Calu3 (cell line): ENCODE data around the gene CCT4. TPM values are rescaled to one million over a fixed set of nuclear protein-coding genes. Genes with fewer than 3 reads are reported as not detected.
"Not testable (repeated sequence)": the region's sequence is repeated elsewhere in the genome, so short reads cannot be mapped to it uniquely, and the experiment has no call there.

Experiments used
- BruUV-seq: library from RNA; stranded (reverse); fragments of 400-500 nt; replicated peaks from 2 replicates; lab custom pipeline; 2021; lab: Mats Ljungman, UMichigan
- CTCF ChIA-PET: fragments of 300-600 bp; sonication (Branson Sonifier 250); formaldehyde crosslinking; loops from one replicate; lab custom pipeline; 2022; ENCODE audit warnings: antibody characterized with exemption; lab: Charles Lee
- DNase-seq: peaks from one replicate; pipeline ENCODE4 v3.0.0; 2022
- H3K27ac Mint-ChIP-seq: one replicate; pipeline ENCODE4 v1.8.0; 2022; ENCODE audit warnings: mixed read lengths; ENCODE audit not compliant: unreplicated experiment
- H3K27me3 Mint-ChIP-seq: one replicate; pipeline ENCODE4 v1.8.0; 2022; ENCODE audit warnings: mixed read lengths; ENCODE audit not compliant: unreplicated experiment
- H3K36me3 Mint-ChIP-seq: one replicate; pipeline ENCODE4 v1.8.0; 2022; ENCODE audit warnings: mild to moderate bottlenecking, moderate library complexity, mixed read lengths; ENCODE audit not compliant: insufficient read depth, unreplicated experiment
- H3K4me1 Mint-ChIP-seq: one replicate; pipeline ENCODE4 v1.8.0; 2022; ENCODE audit warnings: mild to moderate bottlenecking, low read depth, mixed read lengths; ENCODE audit not compliant: unreplicated experiment
- H3K4me3 Mint-ChIP-seq: one replicate; pipeline ENCODE4 v1.8.0; 2022; ENCODE audit warnings: mild to moderate bottlenecking, low read depth, moderate library complexity, mixed read lengths; ENCODE audit not compliant: unreplicated experiment
- H3K9me3 Mint-ChIP-seq: one replicate; pipeline ENCODE4 v1.8.0; 2022; ENCODE audit warnings: low read depth, mixed read lengths; ENCODE audit not compliant: unreplicated experiment
- intact Hi-C: fragments of 100-400 bp; cut with micrococcal nuclease; formaldehyde crosslinking; loops from one replicate; pipeline ENCODE4 v1.10.0; 2022; ENCODE audit not compliant: unreplicated experiment
- total RNA-seq: library from RNA; stranded (reverse); gene quantifications from 2 replicates; pipeline ENCODE4 v1.2.3, GENCODE V29; 2022
- TF ChIP-seq, protein P1 (sequence below): fragments of 200-600 bp; IDR thresholded peaks from one replicate; pipeline ENCODE4 v1.8.0; 2022; ENCODE audit warnings: antibody characterized with exemption; ENCODE audit not compliant: unreplicated experiment

Gene CCT4
- total RNA-seq, 1 experiment from 2014 or later = 236 TPM

DNA sequence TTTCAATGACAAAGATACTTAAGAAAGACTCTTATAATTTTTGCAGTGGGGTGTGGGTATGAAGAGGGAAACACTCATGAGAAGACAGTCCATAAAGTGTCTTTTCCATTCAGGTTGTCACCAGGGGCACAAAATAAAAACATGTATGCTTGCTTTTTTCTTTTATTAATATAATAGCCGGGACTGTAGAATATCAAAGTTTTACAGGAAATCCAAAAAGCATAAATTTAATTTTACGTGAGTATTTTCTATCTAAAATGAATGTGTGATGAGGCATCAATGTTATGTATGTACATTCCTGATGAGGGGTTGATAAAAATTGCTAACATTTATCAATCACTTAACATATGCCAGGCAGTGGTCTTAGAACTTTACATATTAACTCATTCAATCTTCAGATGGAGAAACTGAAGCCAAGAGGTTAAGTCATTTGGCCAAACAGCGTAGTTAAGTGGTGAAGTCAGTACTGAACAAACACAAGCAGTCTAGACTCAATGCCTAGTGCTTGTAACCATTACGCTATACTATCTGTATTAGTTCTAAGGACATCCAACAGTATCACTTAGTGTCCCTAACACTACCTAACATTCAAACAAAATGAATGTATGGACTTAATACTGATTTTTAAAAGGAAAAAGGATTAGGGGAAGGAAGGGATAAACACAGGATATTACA, 10.7 kb downstream of the CCT4 start:
- CTCF ChIA-PET = no interaction called here
- no peaks in the 10 kb centered on the region for H3K9me3 Mint-ChIP-seq
- no peak overlapping the region for H3K27ac Mint-ChIP-seq
- H3K27me3 Mint-ChIP-seq = no peaks in the 10 kb centered on the region
- DNase-seq = no peak
- H3K4me3 Mint-ChIP-seq = no peak overlapping the region
- TF ChIP-seq, protein P1, sequence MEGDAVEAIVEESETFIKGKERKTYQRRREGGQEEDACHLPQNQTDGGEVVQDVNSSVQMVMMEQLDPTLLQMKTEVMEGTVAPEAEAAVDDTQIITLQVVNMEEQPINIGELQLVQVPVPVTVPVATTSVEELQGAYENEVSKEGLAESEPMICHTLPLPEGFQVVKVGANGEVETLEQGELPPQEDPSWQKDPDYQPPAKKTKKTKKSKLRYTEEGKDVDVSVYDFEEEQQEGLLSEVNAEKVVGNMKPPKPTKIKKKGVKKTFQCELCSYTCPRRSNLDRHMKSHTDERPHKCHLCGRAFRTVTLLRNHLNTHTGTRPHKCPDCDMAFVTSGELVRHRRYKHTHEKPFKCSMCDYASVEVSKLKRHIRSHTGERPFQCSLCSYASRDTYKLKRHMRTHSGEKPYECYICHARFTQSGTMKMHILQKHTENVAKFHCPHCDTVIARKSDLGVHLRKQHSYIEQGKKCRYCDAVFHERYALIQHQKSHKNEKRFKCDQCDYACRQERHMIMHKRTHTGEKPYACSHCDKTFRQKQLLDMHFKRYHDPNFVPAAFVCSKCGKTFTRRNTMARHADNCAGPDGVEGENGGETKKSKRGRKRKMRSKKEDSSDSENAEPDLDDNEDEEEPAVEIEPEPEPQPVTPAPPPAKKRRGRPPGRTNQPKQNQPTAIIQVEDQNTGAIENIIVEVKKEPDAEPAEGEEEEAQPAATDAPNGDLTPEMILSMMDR = no peak
- H3K36me3 Mint-ChIP-seq = peaks cover 84% of the 10 kb centered on the region
- no peaks in the 10 kb centered on the region for H3K4me1 Mint-ChIP-seq
- intact Hi-C loops = no loop called here
- BruUV-seq = no TSS peak

GRCh38 chr2:61876400-61876799, 12.1 kb downstream of the CCT4 start:
- H3K4me1 Mint-ChIP-seq = no peaks in the 10 kb centered on the region
- H3K27me3 Mint-ChIP-seq = no peaks in the 10 kb centered on the region
- CTCF ChIA-PET = no interaction called here
- H3K9me3 Mint-ChIP-seq = no peaks in the 10 kb centered on the region
- H3K4me3 Mint-ChIP-seq = no peak overlapping the region
- TF ChIP-seq, protein P1 = no peak
- H3K27ac Mint-ChIP-seq = no peak overlapping the region
- intact Hi-C loops = no loop called here
- no TSS peak for BruUV-seq
- no peak for DNase-seq
- peaks cover 84% of the 10 kb centered on the region for H3K36me3 Mint-ChIP-seq

DNA sequence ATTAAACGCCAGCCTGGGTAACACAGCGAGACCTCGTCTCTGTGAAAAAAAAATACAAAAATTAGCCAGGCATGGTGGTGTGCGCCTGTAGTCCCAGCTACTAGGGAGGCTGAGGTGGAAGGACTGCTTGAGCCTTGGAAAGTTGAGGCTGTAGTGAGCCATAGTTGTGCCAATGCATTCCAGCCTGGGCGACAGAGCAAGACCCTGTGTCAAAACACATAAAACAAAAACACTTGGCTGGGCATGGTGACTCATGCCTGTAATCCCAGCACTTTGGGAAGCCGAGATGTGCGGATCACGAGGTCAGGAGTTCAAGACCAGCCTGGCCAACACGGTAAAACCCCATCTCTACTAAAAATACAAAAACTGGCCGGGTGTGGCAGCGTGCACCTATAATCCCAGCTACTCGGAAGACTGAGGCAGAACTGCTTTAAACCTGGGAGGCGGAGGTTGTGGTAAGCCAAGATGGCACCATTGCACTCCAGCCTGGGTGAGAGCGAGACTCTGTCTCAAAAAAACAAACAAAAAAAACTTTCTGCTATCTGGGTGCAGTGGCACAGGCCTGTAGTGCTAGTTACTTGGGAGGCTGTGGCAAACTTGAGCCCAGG, 21.9 kb downstream of the CCT4 start:
- H3K4me3 Mint-ChIP-seq, H3K27me3 Mint-ChIP-seq, BruUV-seq, H3K9me3 Mint-ChIP-seq, DNase-seq, CTCF ChIA-PET, H3K27ac Mint-ChIP-seq, H3K4me1 Mint-ChIP-seq, intact Hi-C loops: not testable (repeated sequence)
- H3K36me3 Mint-ChIP-seq = peaks cover 75% of the 10 kb centered on the region

DNA sequence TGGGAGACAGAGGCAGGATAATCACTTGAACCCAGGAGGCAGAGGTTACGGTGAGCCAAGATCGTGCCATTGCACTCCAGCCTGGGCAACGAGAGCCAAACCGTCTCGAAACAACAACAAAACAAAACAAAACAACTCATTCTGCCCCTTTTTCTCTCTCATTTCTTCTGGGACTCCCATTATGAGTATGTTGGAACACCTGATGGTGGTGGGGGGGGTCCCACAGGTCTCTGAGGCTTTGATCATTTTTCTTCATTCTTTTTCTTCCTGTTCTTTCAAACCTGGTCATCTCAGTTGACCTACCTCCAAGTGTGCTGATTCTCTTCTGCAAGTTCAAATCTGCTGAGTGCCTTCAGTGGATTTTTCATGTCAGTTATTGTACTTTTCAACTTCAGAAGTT, 26.4 kb downstream of the CCT4 start:
- no peak overlapping the region for H3K4me3 Mint-ChIP-seq
- H3K36me3 Mint-ChIP-seq = peaks cover 37% of the 10 kb centered on the region
- no peaks in the 10 kb centered on the region for H3K4me1 Mint-ChIP-seq
- no peak for DNase-seq
- TF ChIP-seq, protein P1 = no peak
- no peaks in the 10 kb centered on the region for H3K9me3 Mint-ChIP-seq
- H3K27ac Mint-ChIP-seq = no peak overlapping the region
- CTCF ChIA-PET = no interaction called here
- no TSS peak for BruUV-seq
- intact Hi-C loops = no loop called here
- H3K27me3 Mint-ChIP-seq = no peaks in the 10 kb centered on the region

DNA sequence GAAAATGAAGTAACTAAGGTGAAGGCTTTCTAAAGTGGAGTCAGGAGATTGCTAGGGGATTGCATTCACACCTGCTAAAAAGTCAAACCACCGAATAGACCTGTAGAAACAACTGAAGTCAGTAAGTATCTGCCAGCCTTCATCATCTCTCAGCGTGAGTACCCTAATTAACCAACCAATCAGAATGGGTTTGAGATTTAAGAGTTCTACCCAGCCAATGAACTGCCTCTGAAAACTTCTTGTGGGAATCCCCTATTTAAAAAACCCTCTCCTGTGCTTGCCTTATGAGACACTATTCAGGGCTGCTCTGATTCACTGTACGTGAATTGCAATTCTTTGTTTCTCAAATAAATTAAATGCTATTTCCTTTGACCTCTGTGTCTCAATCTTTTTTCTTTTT, 31.2 kb downstream of the CCT4 start:
- Mint-ChIP-seq H3K27me3 (no peaks in the 10 kb centered on the region), H3K36me3 (peaks cover 25% of the 10 kb centered on the region), H3K4me1 (no peaks in the 10 kb centered on the region), H3K27ac (no peak overlapping the region), H3K9me3 (no peaks in the 10 kb centered on the region), H3K4me3 (no peak overlapping the region)
- TF ChIP-seq, protein P1 = no peak
- BruUV-seq = no TSS peak
- intact Hi-C loops = no loop called here
- DNase-seq = no peak
- CTCF ChIA-PET = no interaction called here
